HG03460 (cell line): ENCODE measurements around the gene RAB28.
A peak's percentile ranks its signal among the peaks of the same experiment; 100 is the strongest.

ENCODE experiments used
- ATAC-seq: cut with Tn5 transposase; IDR thresholded peaks from one replicate; pipeline ENCODE4 v1.9.1; 2021; ENCODE audit not compliant: unreplicated experiment

Gene RAB28

GRCh38 chr4:13511101-13511500 is 27.0 kb upstream of the RAB28 start:
- no peak for ATAC-seq

GRCh38 chr4:13509442-13509841 is 25.3 kb upstream of the RAB28 start:
- ATAC-seq, result no peak

GRCh38 chr4:13504374-13504773 is 20.2 kb upstream of the RAB28 start:
- no peak for ATAC-seq

DNA sequence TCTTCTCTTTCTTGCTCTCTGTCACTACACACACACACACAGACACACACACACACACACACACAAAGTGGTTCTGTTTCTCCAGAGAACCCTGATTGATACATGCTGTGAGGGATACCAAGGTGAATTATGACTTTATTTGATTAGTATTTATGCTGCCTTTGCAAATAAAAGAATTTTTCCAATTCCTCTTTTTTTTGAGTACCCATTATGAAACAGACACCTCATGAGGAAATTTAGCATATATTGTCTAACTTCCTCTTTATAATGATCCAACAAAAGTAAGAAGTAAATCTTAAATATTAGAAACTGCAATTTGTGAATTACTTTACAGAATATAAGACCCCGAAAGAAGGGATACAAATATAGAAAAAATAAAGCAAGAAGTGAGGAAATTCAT is 14.3 kb upstream of the RAB28 start:
- ATAC-seq, result no peak

GRCh38 chr4:13496605-13497004 is 12.5 kb upstream of the RAB28 start:
- no peak for ATAC-seq

- no peak for ATAC-seq
Measured at GRCh38 chr4:13495753-13496152, 11.6 kb upstream of the RAB28 start.

GRCh38 chr4:13493793-13494192 is 9.7 kb upstream of the RAB28 start:
- ATAC-seq, result no peak

DNA sequence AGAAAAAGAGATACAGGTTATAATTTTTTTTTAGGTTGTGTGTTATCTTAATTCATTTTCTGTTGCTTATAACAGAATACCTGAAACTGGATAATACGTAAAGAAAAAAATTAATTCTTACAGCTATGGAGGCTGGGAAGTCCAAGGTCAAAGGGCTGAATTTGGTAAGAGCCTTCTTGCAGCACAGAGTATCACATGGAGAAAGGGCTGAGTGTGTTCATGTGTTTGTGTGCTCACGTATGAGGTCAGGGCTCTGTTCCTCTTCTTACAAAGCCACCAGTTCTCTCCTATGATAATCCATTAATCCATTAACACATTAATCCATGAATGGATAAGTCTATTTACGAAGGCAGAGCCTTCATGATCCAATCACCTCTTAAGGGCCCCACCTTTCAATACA is 8.6 kb upstream of the RAB28 start:
- no peak for ATAC-seq

- peak; percentile 28 for ATAC-seq
Measured at GRCh38 chr4:13484749-13485221, 645 bp upstream of the RAB28 start.

DNA sequence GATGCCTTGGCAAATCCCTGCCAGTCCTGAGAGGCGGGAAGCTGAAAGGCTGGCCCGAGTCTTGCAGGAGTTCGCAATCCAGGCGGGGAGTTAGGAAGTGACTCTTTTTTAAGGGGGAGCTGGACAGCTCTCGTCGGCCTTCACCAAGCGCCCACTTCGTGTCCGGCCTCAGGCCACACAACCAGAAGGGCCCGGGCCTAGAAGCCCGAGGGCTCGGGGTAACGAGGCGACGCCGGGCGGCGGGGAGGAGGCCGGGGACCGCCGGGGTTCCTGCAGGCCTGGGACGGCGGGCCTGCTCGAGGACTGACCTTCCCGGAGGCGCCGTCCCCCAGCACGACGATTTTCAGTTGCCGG is 395 bp downstream of the RAB28 start:
- ATAC-seq, result peak; percentile 16

DNA sequence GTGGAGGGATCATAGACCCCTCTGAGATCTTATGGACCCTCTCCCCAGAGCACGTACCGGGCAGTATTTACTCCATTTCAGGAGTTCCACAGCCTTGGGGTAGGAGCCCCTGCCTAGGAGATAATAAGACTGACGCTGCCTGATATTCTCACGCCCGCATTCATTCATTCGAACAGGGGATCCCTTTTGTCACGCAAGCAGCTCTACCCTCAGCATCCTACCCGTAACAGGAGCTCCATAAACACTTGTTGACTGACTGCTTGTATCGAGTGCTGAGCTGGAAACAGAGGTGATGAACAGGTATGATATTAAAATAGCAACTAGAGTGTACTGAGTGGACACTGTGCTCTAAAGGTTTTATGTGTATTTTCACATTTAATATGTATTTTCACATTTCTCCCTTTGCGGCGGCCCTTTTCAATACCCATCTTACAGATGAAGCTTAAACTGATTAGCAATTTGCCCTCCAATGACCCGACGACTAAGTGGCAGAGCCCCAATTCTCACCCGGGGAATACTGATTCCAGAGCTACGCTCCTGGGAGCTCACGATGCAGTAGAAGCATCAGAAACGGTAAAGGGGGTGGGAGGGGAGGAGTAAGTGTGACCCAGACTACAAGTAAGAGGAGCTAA is 888 bp downstream of the RAB28 start:
- ATAC-seq, result peak; percentile 5

DNA sequence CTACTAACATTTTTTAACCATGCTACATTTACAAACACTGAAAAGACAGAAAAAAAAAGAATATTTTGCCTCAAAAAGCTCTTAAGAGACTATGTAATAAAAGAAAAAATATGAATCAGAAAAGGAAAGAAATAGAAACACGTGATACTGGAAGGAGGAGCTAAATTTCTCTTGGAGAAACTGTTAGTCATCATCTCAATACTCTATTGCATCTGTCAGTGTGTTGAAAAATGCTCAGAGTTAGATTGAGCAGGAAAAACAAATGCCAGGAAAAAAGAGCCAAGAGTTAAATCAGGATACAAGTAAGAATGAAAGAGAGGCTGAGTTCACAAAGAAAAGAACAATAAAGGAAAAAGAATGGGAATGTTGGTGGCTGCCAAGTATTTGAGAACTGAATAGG is 2.6 kb downstream of the RAB28 start:
- no peak for ATAC-seq

- no peak for ATAC-seq
Measured at GRCh38 chr4:13478707-13479106, 5.4 kb downstream of the RAB28 start.

DNA sequence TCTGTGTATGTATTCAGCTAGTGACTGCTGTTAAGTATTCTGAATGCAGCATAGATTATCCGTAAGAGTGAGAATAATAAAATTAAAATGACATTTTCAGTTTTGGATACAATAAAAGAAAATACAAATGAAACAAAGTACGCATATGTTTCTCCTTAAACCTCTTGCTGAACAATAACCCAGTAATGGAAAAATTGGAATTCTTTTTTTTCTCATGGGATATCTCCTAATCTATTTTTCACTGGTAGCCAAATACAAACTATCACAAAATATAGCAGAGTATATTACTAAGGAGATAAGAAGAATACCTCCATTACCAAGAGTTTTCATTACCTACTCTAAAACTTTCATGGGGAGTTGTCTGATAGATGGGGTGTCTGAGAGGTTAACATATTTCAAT is 6.0 kb downstream of the RAB28 start:
- ATAC-seq, result no peak

DNA sequence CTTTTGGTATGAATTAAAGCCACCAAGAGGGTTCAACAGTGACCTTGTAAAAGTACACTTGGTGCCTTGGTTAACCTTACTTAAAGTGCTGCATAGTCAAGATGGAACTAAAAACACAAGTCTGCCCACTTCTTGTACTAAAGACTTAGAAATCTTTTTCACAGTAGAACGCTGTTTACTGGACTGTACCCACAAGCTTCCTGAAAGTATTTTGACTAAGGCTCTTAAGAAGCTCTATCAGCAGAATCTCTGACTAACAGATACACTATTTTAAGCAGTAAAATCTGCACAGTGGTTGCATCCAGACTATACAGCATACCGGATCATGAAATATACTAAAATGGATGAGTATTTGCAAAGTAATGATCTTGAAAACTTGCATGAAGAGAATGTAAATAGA is 7.2 kb downstream of the RAB28 start:
- ATAC-seq, result peak; percentile 70

GRCh38 chr4:13476152-13476551 is 8.0 kb downstream of the RAB28 start:
- ATAC-seq, result no peak

GRCh38 chr4:13471400-13471799 is 12.7 kb downstream of the RAB28 start:
- ATAC-seq, result no peak

- ATAC-seq, result peak; percentile 82
Measured at GRCh38 chr4:13470379-13470778, 13.8 kb downstream of the RAB28 start.

DNA sequence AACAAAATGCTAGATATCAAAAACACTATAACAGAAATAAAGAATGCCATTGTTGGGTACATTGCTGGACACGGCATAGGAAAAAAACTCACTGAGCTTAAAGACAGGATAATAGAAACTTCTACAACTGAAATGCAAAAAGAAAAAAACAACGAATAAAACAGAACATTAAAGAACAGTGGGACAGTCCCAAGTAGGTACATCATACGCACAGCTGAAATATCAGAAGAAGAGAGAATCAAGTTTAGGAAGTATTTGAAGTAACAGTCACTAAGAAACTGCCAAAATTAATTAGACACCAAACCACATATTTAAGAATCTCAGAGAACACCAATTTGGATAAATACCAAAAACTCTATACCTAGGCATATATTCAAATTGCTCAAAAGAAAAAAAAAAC is 19.2 kb downstream of the RAB28 start:
- no peak for ATAC-seq

GRCh38 chr4:13464543-13464942 is 19.6 kb downstream of the RAB28 start:
- ATAC-seq, result no peak

DNA sequence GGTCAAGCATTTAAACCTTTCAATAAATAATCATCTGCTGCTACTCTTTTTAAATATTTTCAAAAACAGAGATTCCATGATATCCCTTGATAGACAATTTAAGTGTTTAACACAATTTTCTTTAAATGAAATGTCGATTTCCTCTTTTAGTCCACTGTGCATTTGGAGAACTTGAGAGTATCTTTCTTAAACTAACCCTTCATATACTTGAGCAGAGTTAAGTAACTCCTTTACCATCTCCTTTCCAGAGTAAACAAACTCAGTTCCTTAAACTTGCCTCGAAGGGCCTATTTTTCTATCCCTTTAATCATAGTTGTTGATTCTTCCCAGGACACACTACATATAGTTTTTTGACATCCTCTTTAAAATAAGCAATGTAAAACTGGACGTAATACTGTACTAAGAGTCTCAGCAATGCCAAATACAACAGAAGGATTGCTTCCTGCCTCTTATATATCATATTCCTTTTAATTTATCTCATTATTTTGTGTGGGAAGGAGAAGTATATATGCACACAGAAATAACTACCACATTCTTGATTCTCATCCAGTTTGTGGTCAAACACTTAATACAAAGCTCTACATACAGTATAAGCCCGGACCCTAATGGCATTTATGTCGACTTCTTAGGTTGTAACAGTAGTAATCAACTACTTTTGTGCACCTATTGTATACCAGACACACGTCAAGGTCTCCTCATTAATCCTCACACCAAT is 22.8 kb downstream of the RAB28 start:
- no peak for ATAC-seq

DNA sequence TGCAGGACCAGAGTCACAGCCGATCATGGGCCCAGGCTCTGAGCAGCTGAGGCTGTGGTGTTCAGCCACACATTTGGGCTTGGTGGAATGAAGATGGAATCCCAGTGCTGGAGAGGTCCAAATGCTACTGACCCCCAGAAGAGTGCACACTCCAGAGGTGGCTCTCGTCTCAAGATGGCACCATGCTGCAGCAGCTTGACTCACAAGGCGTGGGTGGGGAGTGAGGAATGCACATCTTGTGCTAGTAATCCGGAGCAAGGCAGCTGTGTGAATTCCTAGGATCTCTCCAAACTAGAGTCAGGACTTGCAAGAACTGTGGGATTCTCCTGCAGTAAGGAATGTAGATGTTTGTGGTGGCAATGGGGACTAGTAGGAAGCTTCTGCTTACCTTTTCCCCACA is 28.7 kb downstream of the RAB28 start:
- no peak for ATAC-seq

GRCh38 chr4:13454786-13455185 is 29.4 kb downstream of the RAB28 start:
- ATAC-seq, result no peak
